EL (cell line): ENCODE measurements around the gene TOX2.

Experiments used
- DNase-seq: peaks from one replicate; pipeline ENCODE4 v3.0.0-alpha.2; 2016

The TOX2 gene

GRCh38 chr20:43960231-43960630 is 45.6 kb downstream of the TOX2 start:
- no peak for DNase-seq

GRCh38 chr20:43961116-43961515 is 46.5 kb downstream of the TOX2 start:
- no peak for DNase-seq

GRCh38 chr20:43961541-43962471 is 47.2 kb downstream of the TOX2 start:
- DNase-seq = no peak

GRCh38 chr20:43962530-43962929 is 47.9 kb downstream of the TOX2 start:
- DNase-seq = no peak

GRCh38 chr20:43963233-43963632 is 48.6 kb downstream of the TOX2 start:
- peak; percentile 33 for DNase-seq

- no peak for DNase-seq
Observed at GRCh38 chr20:43963872-43964791, 49.5 kb downstream of the TOX2 start.

- no peak for DNase-seq
Observed at GRCh38 chr20:43968341-43969000, 53.8 kb downstream of the TOX2 start.

- no peak for DNase-seq
Observed at GRCh38 chr20:43969028-43969447, 54.4 kb downstream of the TOX2 start.

- no peak for DNase-seq
Observed at GRCh38 chr20:43969501-43970182, 55.0 kb downstream of the TOX2 start.

- DNase-seq = no peak
Observed at GRCh38 chr20:43971267-43971666, 56.6 kb downstream of the TOX2 start.

- DNase-seq = no peak
Observed at GRCh38 chr20:43972051-43972450, 57.4 kb downstream of the TOX2 start.

GRCh38 chr20:43972692-43973091 is 58.0 kb downstream of the TOX2 start:
- no peak for DNase-seq

- no peak for DNase-seq
Observed at GRCh38 chr20:43973231-43973630, 58.6 kb downstream of the TOX2 start.

- no peak for DNase-seq
Observed at GRCh38 chr20:43973671-43974450, 59.2 kb downstream of the TOX2 start.

GRCh38 chr20:43974695-43975094 is 60.0 kb downstream of the TOX2 start:
- no peak for DNase-seq

GRCh38 chr20:43975096-43975768 is 60.6 kb downstream of the TOX2 start:
- peak; percentile 87 for DNase-seq

GRCh38 chr20:43976547-43976946 is 61.9 kb downstream of the TOX2 start:
- no peak for DNase-seq

- no peak for DNase-seq
Observed at GRCh38 chr20:43977252-43977651, 62.6 kb downstream of the TOX2 start.

- no peak for DNase-seq
Observed at GRCh38 chr20:43977962-43978361, 63.3 kb downstream of the TOX2 start.

GRCh38 chr20:43979576-43980105 is 65.0 kb downstream of the TOX2 start:
- no peak for DNase-seq

GRCh38 chr20:43981540-43981939 is 66.9 kb downstream of the TOX2 start:
- DNase-seq = no peak
